ENCODE data around the gene DRAP1. TPM values are rescaled to one million over a fixed set of nuclear protein-coding genes. Genes with fewer than 3 reads are reported as not detected.

Gene DRAP1
- total RNA-seq, 4 donors from 2014 or later, result 82.0 to 184 (median 132) TPM

DNA sequence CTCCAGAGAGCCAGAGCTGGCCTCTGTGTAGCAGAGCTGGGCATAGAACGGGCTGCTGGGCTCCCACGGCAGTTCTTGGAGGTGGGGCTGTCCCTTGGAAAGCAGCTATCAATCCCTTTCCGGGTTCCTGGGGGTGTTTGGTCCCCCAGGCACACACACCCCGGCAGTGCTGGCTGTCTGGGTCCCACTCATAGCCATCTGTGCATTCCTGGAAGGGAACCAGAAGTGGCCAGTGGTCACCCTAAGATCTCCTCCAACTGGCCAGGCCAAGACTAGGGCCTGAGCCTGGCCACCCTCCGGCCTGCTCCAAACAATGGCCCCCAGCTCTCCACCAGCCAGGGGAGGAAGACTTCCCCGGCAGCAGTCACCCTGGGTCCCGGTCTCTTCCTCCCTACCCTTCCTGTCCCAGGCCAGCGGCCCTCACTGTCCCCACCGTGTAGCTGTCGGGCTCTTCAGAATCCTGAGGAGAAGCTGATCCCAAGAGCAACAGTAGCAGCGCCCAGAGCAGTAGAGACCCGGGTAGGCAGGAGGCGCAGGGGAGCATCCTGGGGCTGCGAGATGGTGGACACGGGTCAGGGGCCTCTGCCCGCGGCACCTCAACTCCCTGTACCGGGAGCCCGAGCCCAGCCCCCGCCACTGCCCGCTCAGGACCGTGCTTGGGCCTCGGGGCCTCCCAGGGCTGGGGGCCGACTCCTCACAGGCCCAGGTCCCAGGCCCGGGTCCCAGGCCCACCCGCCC is 47.2 kb upstream of the DRAP1 start:
- peaks cover 4 to 8% of the 10 kb centered on the region in 2 donors for H3K36me3 ChIP-seq
- H3K27me3 ChIP-seq, result no peaks in the 10 kb centered on the region
- WGBS, 2 donors, result 31% methylated on average over 16 of the region's 26 CpGs; no CpG with 5 or more reads in 1 of the 2 donors
- H3K27ac ChIP-seq, result peak overlapping the region; percentile 80 to 95 (median 89)
- H3K4me3 ChIP-seq (replicated peaks in 1 of 3), result peak overlapping the region in 2 of 3 donors; percentile 27 to 76
- H3K9me3 ChIP-seq, result no peaks in the 10 kb centered on the region
- peak; percentile 49 to 57 for DNase-seq
- peaks cover 16 to 28% of the 10 kb centered on the region in 2 donors for H3K4me1 ChIP-seq
- TF ChIP-seq POLR2A (IDR thresholded peaks at IDR 0.05), result peak in 1 of 2 donors; percentile 4
- TF ChIP-seq, protein P1, sequence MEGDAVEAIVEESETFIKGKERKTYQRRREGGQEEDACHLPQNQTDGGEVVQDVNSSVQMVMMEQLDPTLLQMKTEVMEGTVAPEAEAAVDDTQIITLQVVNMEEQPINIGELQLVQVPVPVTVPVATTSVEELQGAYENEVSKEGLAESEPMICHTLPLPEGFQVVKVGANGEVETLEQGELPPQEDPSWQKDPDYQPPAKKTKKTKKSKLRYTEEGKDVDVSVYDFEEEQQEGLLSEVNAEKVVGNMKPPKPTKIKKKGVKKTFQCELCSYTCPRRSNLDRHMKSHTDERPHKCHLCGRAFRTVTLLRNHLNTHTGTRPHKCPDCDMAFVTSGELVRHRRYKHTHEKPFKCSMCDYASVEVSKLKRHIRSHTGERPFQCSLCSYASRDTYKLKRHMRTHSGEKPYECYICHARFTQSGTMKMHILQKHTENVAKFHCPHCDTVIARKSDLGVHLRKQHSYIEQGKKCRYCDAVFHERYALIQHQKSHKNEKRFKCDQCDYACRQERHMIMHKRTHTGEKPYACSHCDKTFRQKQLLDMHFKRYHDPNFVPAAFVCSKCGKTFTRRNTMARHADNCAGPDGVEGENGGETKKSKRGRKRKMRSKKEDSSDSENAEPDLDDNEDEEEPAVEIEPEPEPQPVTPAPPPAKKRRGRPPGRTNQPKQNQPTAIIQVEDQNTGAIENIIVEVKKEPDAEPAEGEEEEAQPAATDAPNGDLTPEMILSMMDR (IDR thresholded peaks at IDR 0.05), result peak in 1 of 6 experiments; percentile 17
- intact Hi-C loops (cut with DNase I), result no loop called here

- peak; percentile 46 to 63 for DNase-seq
- Histone ChIP-seq H3K4me3 (replicated peaks in 1 of 3) (peak within 1 kb of the TSS; percentile 23 to 76 (median 27)), H3K27me3 (no peaks in the 10 kb centered on the region), H3K9me3 (no peaks in the 10 kb centered on the region), H3K27ac (peak within 1 kb of the TSS; percentile 80 to 95 (median 89)), H3K4me1 (peaks cover 16 to 28% of the 10 kb centered on the region in 2 donors), H3K36me3 (peaks cover 0 to 2% of the 10 kb centered on the region in 2 donors)
- intact Hi-C loops (cut with DNase I), result no loop called here
- 1 to 2% methylated on average over 9 to 12 of the region's 69 CpGs for WGBS, 2 donors
- TF ChIP-seq POLR2A (IDR thresholded peaks at IDR 0.05), result peak in 1 of 2 donors; percentile 36
- TF ChIP-seq, protein P1 (IDR thresholded peaks at IDR 0.05), result no peak
Observed at GRCh38 chr11:65872586-65873317, 46.5 kb upstream of the DRAP1 start, which contains the start of gene EFEMP2. Gene EFEMP2, minus strand, starts transcription at chr11:65872800. Its CDS starts 446 bp downstream, at chr11:65872354.

- Histone ChIP-seq H3K36me3 (no peaks in the 10 kb centered on the region), H3K4me3 (replicated peaks in 1 of 3) (peak overlapping the region; percentile 23 to 76 (median 27)), H3K4me1 (peaks cover 16 to 28% of the 10 kb centered on the region in 2 donors), H3K27ac (peak overlapping the region; percentile 80 to 95 (median 89)), H3K27me3 (no peaks in the 10 kb centered on the region), H3K9me3 (no peaks in the 10 kb centered on the region)
- intact Hi-C loops (cut with DNase I), result no loop called here
- peak in 1 of 2 donors; percentile 89 for TF ChIP-seq POLR2A (IDR thresholded peaks at IDR 0.05)
- TF ChIP-seq, protein P1 (IDR thresholded peaks at IDR 0.05), result no peak
- WGBS, 2 donors, result 11 to 19% methylated on average over 18 to 19 of the region's 54 CpGs
- DNase-seq, result peak; percentile 94
Observed at GRCh38 chr11:65873318-65874156, 45.7 kb upstream of the DRAP1 start.

- DNase-seq, result no peak
Observed at GRCh38 chr11:65879617-65880016, 39.6 kb upstream of the DRAP1 start, which contains the start of gene CTSW. Gene CTSW, plus strand, starts transcription at chr11:65879837. Its CDS starts 18 bp downstream, at chr11:65879855.

More at GRCh38 chr11:65879617-65880016, 39.6 kb upstream of the DRAP1 start, which contains the start of gene CTSW:
- H3K4me1 ChIP-seq, result no peaks in the 10 kb centered on the region
- 38 to 51% methylated on average over 6 to 7 of the region's 7 CpGs for WGBS, 2 donors
- peaks cover 10 to 16% of the 10 kb centered on the region in 2 donors for H3K36me3 ChIP-seq
- intact Hi-C loops (cut with DNase I), result loop anchor here (5.0 kb wide), 1 partner anchor 88 kb away; no protein-coding TSS in a partner anchor
- H3K9me3 ChIP-seq, result no peaks in the 10 kb centered on the region
- no peaks in the 10 kb centered on the region for H3K27me3 ChIP-seq
- H3K27ac ChIP-seq, result no peak within 1 kb of the TSS
- TF ChIP-seq, protein P1 (IDR thresholded peaks at IDR 0.05), result no peak
- no peak for TF ChIP-seq POLR2A (IDR thresholded peaks at IDR 0.05)
- no peak within 1 kb of the TSS for H3K4me3 ChIP-seq (replicated peaks in 1 of 3)

Measured in thyroid gland (tissue), 4 donors.